WTC11 (cell line): ENCODE results near the gene PLEKHG5.

Source experiments
- AFF4 ChIP-seq: sonication (generic); formaldehyde crosslinking; IDR thresholded peaks from 2 replicates; pipeline ENCODE4 v1.8.1; 2023; ENCODE audit warnings: mild to moderate bottlenecking, missing genetic modification reagents, borderline replicate concordance
- ATF1 ChIP-seq: sonication (generic); formaldehyde crosslinking; IDR thresholded peaks from 2 replicates; pipeline ENCODE4 v1.8.1; 2023; ENCODE audit warnings: mild to moderate bottlenecking, moderate library complexity, missing genetic modification reagents
- CBFB ChIP-seq: sonication (generic); formaldehyde crosslinking; IDR thresholded peaks from 2 replicates; pipeline ENCODE4 v1.8.1; 2022; ENCODE audit warnings: mild to moderate bottlenecking, low read depth, missing genetic modification reagents
- CREB1 ChIP-seq: sonication (generic); formaldehyde crosslinking; IDR thresholded peaks from 2 replicates; pipeline ENCODE4 v1.8.0; 2023; ENCODE audit warnings: mild to moderate bottlenecking, missing genetic modification reagents
- CTCF ChIP-seq: fragments of 200-600 bp; IDR thresholded peaks from 2 replicates; pipeline ENCODE4 v1.8.0; 2022; ENCODE audit warnings: antibody characterized with exemption
- ESRRA ChIP-seq: sonication (generic); formaldehyde crosslinking; IDR thresholded peaks from 2 replicates; pipeline ENCODE4 v1.8.1; 2022; ENCODE audit warnings: mild to moderate bottlenecking, missing genetic modification reagents, borderline replicate concordance
- GABPB1 ChIP-seq: sonication (generic); formaldehyde crosslinking; IDR thresholded peaks from 2 replicates; pipeline ENCODE4 v1.8.1; 2023; ENCODE audit warnings: mild to moderate bottlenecking, missing genetic modification reagents
- NFE2L1 ChIP-seq: sonication (generic); formaldehyde crosslinking; IDR thresholded peaks from 2 replicates; pipeline ENCODE4 v1.8.1; 2023; ENCODE audit warnings: missing genetic modification reagents
- NR2C2 ChIP-seq: sonication (generic); formaldehyde crosslinking; IDR thresholded peaks from 2 replicates; pipeline ENCODE4 v1.8.0; 2022; ENCODE audit warnings: mild to moderate bottlenecking, missing genetic modification reagents
- SMAD3 ChIP-seq: sonication (generic); formaldehyde crosslinking; IDR thresholded peaks from 2 replicates; pipeline ENCODE4 v1.8.0; 2022; ENCODE audit warnings: missing genetic modification reagents, mild to moderate bottlenecking, borderline replicate concordance
- SP1 ChIP-seq: sonication (generic); formaldehyde crosslinking; conservative IDR thresholded peaks from 2 replicates; pipeline ENCODE4 v1.8.1; 2022; ENCODE audit warnings: missing genetic modification reagents
- USF1 ChIP-seq: sonication (generic); formaldehyde crosslinking; IDR thresholded peaks from 2 replicates; pipeline ENCODE4 v1.8.0; 2022; ENCODE audit warnings: mild to moderate bottlenecking, missing genetic modification reagents
- ZNF281 ChIP-seq: sonication (generic); formaldehyde crosslinking; IDR thresholded peaks from 2 replicates; pipeline ENCODE4 v1.8.0; 2023; ENCODE audit warnings: mild to moderate bottlenecking, missing genetic modification reagents

DNA sequence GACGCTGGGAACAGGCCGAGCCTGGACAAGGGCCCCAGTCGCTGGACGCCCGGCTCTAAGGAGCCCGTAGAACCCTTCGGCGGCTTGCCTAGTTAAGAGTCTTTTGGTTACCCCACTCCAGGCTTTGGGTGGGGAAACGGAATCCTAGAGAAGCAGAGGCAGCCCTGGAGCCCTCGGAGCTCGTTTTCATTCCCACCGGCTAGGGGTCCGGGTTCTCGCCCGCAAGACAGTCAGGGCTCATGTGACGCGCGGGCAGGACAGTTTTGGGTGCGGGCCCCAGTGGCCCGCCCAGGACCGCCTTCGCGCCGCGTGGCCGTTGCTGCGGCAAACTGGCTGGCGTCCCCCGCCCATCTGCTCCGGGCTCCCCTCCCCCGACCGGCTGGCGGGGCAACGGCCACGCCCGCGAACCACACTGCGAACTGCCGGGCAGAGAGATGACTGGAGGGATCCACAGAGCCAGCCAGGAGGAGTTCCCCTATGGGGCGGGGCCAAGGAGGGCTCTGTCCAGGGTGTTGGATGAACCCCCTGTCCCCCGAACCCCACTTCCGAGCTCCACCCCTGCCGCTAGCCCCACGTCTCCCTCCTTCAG lies 70.9 kb downstream of the PLEKHG5 start:
- TF ChIP-seq CREB1 (CRISPR knock-in tag) (no peak), NFE2L1 (CRISPR knock-in tag) (no peak), ESRRA (CRISPR knock-in tag) (no peak), CBFB (no peak), ATF1 (no peak), SP1 (CRISPR knock-in tag) (no peak), NR2C2 (CRISPR knock-in tag) (no peak), SMAD3 (CRISPR knock-in tag) (no peak), ZNF281 (CRISPR knock-in tag) (no peak), CTCF (no peak), USF1 (CRISPR knock-in tag) (no peak), GABPB1 (CRISPR knock-in tag) (no peak), AFF4 (CRISPR knock-in tag) (no peak)
